DMS153 (cell line): Measurements from ENCODE around the gene NACC1.

ENCODE experiments used
- DNase-seq: peaks from one replicate; lab custom pipeline; 2025; lab: John Stamatoyannopoulos, UW

NACC1 gene

DNA sequence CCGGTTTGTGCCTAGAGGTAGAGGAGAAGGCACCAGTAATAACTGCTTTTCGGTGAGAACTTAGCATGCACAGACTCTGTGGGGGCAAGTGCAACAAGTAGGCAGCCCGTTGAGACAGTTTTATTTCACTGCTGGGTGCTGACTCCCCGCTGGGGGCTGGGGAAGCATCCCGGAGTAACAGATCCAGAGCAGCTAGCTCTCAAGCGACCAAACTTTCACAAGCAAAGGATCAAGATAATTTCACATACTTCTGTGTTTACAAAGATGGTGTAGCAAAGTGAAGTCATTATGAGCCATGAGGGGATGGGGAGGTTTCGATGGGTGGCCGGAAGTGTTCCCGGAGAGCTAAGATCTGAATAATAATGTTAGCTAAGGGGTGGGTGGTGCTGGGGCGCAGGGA, 2.8 kb downstream of the NACC1 start:
- DNase-seq = no peak

GRCh38 chr19:13121551-13122274, 3.6 kb downstream of the NACC1 start:
- no peak for DNase-seq

DNA sequence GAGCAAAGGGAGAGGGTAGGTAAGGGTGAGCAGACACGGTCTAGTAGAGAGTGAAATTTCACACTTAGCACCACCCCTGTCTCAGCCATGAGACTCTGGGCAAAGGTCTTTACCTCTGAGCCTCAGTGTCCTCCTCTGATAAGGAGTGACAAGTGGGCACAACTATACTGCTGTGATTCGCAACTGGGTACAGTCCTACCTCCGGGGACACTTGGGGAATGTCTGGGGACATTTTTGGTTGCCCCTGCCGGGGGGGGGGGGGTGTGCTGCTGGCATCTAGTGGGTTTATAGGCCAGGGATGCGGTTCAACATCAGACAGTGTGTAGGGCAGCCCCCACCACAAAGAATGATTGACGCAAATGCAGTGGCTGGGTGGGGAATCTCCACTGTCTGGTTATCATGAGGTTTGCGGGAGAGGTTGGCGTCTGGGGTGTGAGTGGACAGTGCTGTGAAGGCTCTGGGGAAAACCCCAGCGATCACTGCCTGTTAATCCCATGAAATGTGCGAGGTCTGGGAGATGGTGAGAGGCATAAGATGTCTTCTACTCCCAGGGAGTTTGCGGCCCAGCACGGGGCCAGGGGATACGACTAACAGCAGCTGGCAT, 4.3 kb downstream of the NACC1 start:
- no peak for DNase-seq

GRCh38 chr19:13122980-13123957, 5.2 kb downstream of the NACC1 start:
- DNase-seq = no peak

- DNase-seq = no peak
These were observed 9.0 kb downstream of the NACC1 start for GRCh38 chr19:13127051-13127450.

DNA sequence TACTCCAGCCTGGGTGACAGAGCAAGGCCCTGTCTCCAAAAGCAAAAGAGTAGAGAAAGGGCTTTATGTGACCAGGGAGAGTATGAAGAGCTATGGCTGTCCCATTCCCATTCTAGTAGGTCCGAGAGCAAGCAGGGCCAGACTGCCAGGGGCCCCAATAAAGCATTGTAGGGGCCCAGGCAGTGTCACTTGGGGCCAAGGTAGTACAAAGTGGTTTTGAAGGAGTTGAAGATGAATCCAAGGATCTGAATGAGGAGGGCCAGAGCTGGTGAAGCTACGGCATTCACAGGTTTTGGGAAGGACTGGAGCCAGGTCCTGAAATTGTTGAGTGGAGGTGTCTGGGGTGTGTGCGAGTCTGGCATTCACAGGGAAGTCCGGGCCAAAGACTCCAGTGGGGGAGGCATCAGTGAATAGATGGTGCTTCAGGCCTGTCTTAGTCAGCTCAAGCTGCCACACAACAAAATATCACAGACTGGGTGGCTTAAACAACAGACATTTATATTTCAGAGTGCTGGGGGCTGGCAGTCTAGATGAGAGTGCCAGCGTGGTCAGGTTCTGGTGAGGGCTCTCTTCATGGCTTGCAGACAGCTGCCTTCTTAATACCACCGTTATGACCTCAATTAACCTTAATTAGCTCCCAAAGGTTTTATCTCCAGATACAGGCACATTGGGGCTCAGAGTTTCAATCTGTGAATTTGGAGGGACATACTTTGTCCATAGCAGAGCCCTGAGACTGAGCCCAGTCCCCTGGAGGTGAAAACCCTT, 9.9 kb downstream of the NACC1 start:
- no peak for DNase-seq

DNA sequence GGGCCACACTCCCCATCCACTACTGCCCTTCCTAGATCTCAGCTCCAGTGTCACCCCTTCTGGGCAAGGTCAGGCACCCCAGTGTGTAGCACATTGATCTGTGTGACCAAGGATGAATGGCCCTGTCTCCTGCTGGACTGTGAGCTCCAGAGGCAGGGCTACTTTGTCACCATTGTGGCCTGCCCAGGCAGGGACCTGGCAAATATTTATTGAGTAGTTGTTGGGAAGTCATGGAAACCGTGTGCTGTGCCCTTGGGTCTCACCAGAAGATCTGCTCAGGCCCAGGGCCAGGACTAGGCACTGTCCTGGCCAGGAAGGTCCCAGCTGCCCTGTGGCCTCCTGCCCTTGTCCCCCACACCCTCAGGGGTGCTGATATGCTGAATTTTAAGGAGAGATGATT, 10.5 kb downstream of the NACC1 start:
- no peak for DNase-seq

DNA sequence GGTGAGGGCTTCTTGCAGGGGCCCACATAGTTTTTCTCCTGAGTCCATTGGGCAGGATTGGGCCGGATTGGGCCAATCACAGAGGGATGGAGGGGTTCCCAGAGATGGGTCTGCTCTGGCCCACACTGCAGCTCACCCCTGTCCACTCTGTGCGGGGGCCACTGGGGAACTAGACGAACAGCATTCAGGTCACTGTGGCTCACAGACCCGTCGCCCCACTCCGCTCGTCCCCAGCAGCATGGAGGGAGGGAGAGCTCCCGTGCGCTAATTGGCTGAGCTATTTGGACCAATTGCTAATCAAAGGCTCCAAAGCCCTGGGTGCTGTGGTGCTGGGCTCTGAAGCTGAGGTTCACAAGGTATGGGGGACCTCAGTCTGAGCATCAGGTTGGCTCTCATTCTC, 11.3 kb downstream of the NACC1 start:
- no peak for DNase-seq

- DNase-seq = no peak
These were observed 12.9 kb downstream of the NACC1 start for GRCh38 chr19:13130886-13131490.

- no peak for DNase-seq
These were observed 14.6 kb downstream of the NACC1 start for GRCh38 chr19:13132471-13133180.

GRCh38 chr19:13133241-13133870, 15.3 kb downstream of the NACC1 start:
- no peak for DNase-seq

GRCh38 chr19:13134626-13135025, 16.6 kb downstream of the NACC1 start:
- DNase-seq = no peak

DNA sequence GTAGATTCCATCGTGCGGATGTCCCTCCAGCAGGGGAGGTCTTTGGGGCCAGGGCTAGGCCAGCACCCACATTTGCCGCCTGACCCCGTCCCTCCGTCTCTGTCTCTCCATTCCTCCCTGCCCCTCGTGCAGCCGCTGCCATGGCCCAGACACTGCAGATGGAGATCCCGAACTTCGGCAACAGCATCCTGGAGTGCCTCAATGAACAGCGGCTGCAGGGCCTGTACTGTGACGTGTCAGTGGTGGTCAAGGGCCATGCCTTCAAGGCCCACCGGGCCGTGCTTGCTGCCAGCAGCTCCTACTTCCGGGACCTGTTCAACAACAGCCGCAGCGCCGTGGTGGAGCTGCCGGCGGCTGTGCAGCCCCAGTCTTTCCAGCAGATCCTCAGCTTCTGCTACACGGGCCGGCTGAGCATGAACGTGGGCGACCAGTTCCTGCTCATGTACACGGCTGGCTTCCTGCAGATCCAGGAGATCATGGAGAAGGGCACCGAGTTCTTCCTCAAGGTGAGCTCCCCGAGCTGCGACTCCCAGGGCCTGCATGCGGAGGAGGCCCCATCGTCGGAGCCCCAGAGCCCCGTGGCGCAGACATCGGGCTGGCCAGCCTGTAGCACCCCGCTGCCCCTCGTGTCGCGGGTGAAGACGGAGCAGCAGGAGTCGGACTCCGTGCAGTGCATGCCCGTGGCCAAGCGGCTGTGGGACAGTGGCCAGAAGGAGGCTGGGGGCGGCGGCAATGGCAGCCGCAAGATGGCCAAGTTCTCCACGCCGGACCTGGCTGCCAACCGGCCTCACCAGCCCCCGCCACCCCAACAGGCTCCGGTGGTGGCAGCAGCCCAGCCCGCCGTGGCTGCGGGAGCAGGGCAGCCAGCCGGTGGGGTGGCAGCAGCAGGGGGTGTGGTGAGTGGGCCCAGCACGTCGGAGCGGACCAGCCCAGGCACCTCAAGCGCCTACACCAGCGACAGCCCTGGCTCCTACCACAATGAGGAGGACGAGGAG, 17.3 kb downstream of the NACC1 start:
- no peak for DNase-seq

DNA sequence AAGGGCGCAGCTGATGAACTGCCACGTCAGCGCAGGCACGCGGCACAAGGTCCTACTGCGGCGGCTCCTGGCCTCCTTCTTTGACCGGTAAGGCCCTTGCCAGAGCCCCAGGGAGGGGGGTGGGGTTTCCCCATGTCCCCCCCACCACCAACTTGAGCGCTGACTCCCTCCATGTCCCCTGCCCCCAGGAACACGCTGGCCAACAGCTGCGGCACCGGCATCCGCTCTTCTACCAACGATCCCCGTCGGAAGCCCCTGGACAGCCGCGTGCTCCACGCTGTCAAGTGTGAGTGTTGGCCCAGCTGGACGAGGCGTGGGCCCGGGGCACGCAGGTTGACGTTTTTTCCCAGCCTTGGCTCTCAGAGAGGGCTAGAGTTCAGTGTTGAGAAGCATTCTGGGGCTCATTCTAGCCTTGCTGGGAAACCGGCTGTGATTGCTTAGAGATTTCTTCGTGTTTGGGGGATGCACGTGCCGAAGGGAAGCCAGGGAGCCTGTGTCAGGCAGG, 19.3 kb downstream of the NACC1 start:
- DNase-seq = no peak

DNA sequence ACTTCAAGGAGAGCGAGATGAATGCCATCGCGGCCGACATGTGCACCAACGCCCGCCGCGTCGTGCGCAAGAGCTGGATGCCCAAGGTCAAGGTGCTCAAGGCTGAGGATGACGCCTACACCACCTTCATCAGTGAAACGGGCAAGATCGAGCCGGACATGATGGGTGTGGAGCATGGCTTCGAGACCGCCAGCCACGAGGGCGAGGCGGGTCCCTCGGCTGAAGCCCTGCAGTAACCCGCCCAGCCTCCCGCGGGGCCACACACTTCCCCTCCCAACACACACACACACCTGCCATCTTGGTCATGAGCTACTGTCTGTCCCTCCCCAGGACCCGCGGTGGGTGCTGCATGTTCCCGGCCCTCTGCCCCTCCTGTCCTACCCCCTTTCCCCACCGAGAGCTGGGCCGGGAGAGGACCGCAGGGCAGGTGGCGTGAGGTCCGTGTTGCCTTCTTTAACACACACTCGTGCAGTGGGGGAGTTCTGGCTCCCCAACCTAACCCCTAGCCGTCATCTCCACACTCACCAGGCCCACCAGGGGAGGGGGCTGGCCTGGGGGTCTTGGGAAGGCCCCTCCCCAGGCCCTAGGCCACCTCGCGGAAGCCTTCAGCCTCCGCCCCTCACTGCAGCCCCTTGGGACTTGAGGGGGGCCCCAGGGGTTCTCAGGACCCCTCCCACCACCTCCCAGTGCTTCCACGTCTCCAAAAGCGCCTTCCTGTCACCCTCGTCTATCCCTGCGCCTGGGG, 20.3 kb downstream of the NACC1 start:
- DNase-seq = no peak

DNA sequence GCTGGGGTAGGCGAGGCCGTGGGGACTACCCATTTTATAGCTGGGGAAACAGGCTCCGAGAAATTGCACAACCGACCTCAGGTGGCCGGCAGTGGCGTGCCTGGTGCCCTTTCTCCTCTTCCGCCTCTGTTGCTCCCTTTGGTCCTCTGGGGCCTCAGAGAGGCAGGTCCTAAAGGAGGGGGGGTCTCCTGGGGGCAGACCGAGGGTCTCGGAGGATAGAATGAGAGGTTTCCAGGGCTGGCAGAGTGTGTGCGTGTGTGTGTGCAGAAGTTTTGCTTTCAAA, 20.8 kb downstream of the NACC1 start:
- DNase-seq = no peak

GRCh38 chr19:13139633-13140311, 21.7 kb downstream of the NACC1 start:
- DNase-seq = no peak
